GM12878 (cell line): ENCODE measurements around the gene ZNF525. TPM values are rescaled to one million over a fixed set of nuclear protein-coding genes. Genes with fewer than 3 reads are reported as not detected.

Source experiments
- BCL11A ChIP-seq: IDR thresholded peaks from 2 replicates; pipeline ENCODE4 v1.6.1; 2011; ENCODE audit warnings: low read depth, low read length
- BCLAF1 ChIP-seq: fragments of 450-650 bp; IDR thresholded peaks from 2 replicates; pipeline ENCODE4 v1.6.1; 2017; ENCODE audit warnings: antibody characterized with exemption, mild to moderate bottlenecking, moderate library complexity
- DPF2 ChIP-seq: fragments of 450-650 bp; IDR thresholded peaks from 2 replicates; pipeline ENCODE4 v1.6.1; 2017; ENCODE audit warnings: mild to moderate bottlenecking
- E2F4 ChIP-seq: IDR thresholded peaks from 2 replicates; pipeline ENCODE4 v1.6.1; 2012; ENCODE audit warnings: low read depth, low read length, improper control_type of control experiment
- HDGF ChIP-seq: fragments of 450-650 bp; IDR thresholded peaks from 2 replicates; pipeline ENCODE4 v1.6.1; 2016; ENCODE audit warnings: antibody characterized with exemption
- KAT2A ChIP-seq: conservative IDR thresholded peaks from 2 replicates; pipeline ENCODE4 v1.6.1; 2011; ENCODE audit warnings: low read depth, low read length; ENCODE audit not compliant: control insufficient read depth
- MTA2 ChIP-seq: fragments of 450-650 bp; IDR thresholded peaks from 2 replicates; pipeline ENCODE4 v1.6.1; 2016; ENCODE audit warnings: low read depth, mild to moderate bottlenecking, moderate library complexity
- NBN ChIP-seq: fragments of 450-650 bp; IDR thresholded peaks from 2 replicates; pipeline ENCODE4 v1.6.1; 2016
- NKRF ChIP-seq: fragments of 450-650 bp; conservative IDR thresholded peaks from 2 replicates; pipeline ENCODE4 v1.6.1; 2017; ENCODE audit warnings: mild to moderate bottlenecking, moderate library complexity
- PAX8 ChIP-seq: fragments of 450-650 bp; IDR thresholded peaks from 2 replicates; pipeline ENCODE4 v1.6.1; 2017; ENCODE audit warnings: mild to moderate bottlenecking, moderate library complexity
- PML ChIP-seq: IDR thresholded peaks from 2 replicates; pipeline ENCODE4 v1.6.1; 2012; ENCODE audit warnings: low read length, inconsistent platforms
- POLR2A ChIP-seq: IDR thresholded peaks from 2 replicates; pipeline ENCODE4 v1.6.1; 2011; ENCODE audit warnings: low read depth, mild to moderate bottlenecking, low read length
- POLR2AphosphoS5 ChIP-seq: IDR thresholded peaks from 2 replicates; pipeline ENCODE4 v1.6.1; 2011; ENCODE audit warnings: mild to moderate bottlenecking, low read length, inconsistent platforms
- RELB ChIP-seq: fragments of 450-650 bp; IDR thresholded peaks from 2 replicates; pipeline ENCODE4 v1.6.1; 2017; ENCODE audit warnings: low read depth, mild to moderate bottlenecking, moderate library complexity
- SPI1 ChIP-seq: IDR thresholded peaks from 2 replicates; pipeline ENCODE4 v1.6.1; 2011; ENCODE audit warnings: low read depth, mild to moderate bottlenecking, low read length, moderate library complexity, borderline replicate concordance; ENCODE audit not compliant: insufficient read depth
- ZBTB33 ChIP-seq: fragments of 450-650 bp; IDR thresholded peaks from 2 replicates; pipeline ENCODE4 v1.6.1; 2017; ENCODE audit warnings: mild to moderate bottlenecking
- ZNF592 ChIP-seq: fragments of 450-650 bp; IDR thresholded peaks from 2 replicates; pipeline ENCODE4 v1.6.1; 2017; ENCODE audit warnings: mild to moderate bottlenecking, moderate library complexity
- polyA plus RNA-seq, 11 experiments: library from polyadenylated mRNA; depleted of rRNA in 4 of 11; unstranded in 6 of 11; stranded (reverse) in 5 of 11; fragments of >200 nt; fragmentation: Nextera tagmentation in 4 of 11; fragmentation: Illumina TruSeq in 1 of 11; extraction: Ambion mirVana in 4 of 11; extraction: Trizol in 1 of 11; gene quantifications; 1 replicate in 1 of 11; 2 replicates in 10 of 11; pipeline versions ENCODE4 v1.2.1 to v1.2.3, GENCODE V29; 2011 to 2016; ENCODE audit warnings: inconsistent platforms in 2 of 11, missing spikeins in 2 of 11, low read depth in 1 of 11
- total RNA-seq, 4 experiments: library from RNA; depleted of rRNA in 3 of 4; stranded (reverse); fragments of >200 nt in 3 of 4; fragmentation: Illumina TruSeq in 1 of 4; extraction: Trizol in 1 of 4; gene quantifications; 2 replicates each; pipeline versions ENCODE4 v1.2.1 to v1.2.3, GENCODE V29; 2013 to 2021

ZNF525 gene
- total and polyA plus RNA-seq, 10 of the 15 experiments (the other 5 are each of a cell fraction or from before 2014, with no cell fraction given): 3.0 to 25.8 (median 9.4) TPM

- TF ChIP-seq RELB (0 out of 2 replicates have a peak, but pooled peaks have one; percentile 36), BCL11A (no peak), PML (no peak), ZBTB33 (no peak), ZNF592 (no peak), POLR2AphosphoS5 (no peak), HDGF (no peak), SPI1 (no peak), BCLAF1 (no peak), PAX8 (no peak), NBN (peak; percentile 49; the same call in 1 of the 2 replicates), POLR2A (no peak), NKRF (0 out of 2 replicates have a peak, but pooled peaks have one; percentile 21), DPF2 (no peak), MTA2 (no peak), KAT2A (no peak), E2F4 (peak; percentile 85)
Measured at GRCh38 chr19:53365899-53366493, 491 bp downstream of the ZNF525 start (continued).
